Measurements from ENCODE around the gene DAPK1. TPM values are rescaled to one million over a fixed set of nuclear protein-coding genes. Genes with fewer than 3 reads are reported as not detected.

DAPK1 gene
- total RNA-seq, 1 donor from 2014 or later, result 29.5 TPM

DNA sequence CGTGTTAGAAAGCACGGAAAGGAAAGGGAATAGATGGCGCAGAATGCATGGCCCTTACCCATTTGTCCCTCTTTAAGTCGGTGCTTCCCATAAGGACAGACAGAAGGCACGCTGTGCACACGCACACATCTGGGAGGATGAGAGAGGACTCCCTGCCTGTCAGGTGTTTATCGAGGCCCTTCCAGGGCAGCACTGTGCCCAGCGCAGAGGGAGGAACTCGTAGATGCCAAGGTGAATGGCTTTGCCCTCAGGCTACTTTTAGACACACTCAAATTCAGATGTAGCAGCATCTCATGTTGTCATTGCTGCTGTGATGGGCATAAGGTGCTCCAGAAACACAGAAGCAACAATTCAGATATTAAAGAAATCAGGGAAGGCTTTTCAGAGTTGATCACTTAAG lies 158.1 kb downstream of the DAPK1 start:
- no peak overlapping the region for H3K27ac Mint-ChIP-seq
- H3K36me3 Mint-ChIP-seq, result peaks cover 33% of the 10 kb centered on the region
- H3K36me3 ChIP-seq, result no peaks in the 10 kb centered on the region

GRCh38 chr9:87656485-87656884 lies 158.8 kb downstream of the DAPK1 start:
- Histone ChIP-seq H3K4me3 (no peak overlapping the region), H4K20me1 (ENCODE audit: low read depth) (no peaks in the 10 kb centered on the region), H3K27ac (no peak overlapping the region), H3F3A (ENCODE audit: low read depth) (no peaks in the 10 kb centered on the region), H3K79me2 (ENCODE audit: low read depth) (no peaks in the 10 kb centered on the region), H2AFZ (replicated peaks) (no peak overlapping the region), H3K4me1 (no peaks in the 10 kb centered on the region), H3K9ac (no peak overlapping the region), H3K4me2 (no peak overlapping the region), H3K9me3 (ENCODE audit: low read depth) (no peaks in the 10 kb centered on the region), H3K27me3 (no peaks in the 10 kb centered on the region), H3K36me3 (no peaks in the 10 kb centered on the region)
- TF ChIP-seq CTCF (IDR thresholded peaks at IDR 0.05), result no peak
- TF ChIP-seq EZH2phosphoT487 (IDR thresholded peaks at IDR 0.05), result no peak
- no peak for TF ChIP-seq EZH2 (IDR thresholded peaks at IDR 0.05)
- peaks cover under 1% of the 10 kb centered on the region for H3K27me3 Mint-ChIP-seq (ENCODE audit: insufficient read depth, low read depth)
- peaks cover 21% of the 10 kb centered on the region for H3K4me1 Mint-ChIP-seq
- no peaks in the 10 kb centered on the region for H3K9me3 Mint-ChIP-seq
- peaks cover 35% of the 10 kb centered on the region for H3K36me3 Mint-ChIP-seq
- no peak overlapping the region for H3K27ac Mint-ChIP-seq
- no peak for DNase-seq (ENCODE audit: low spot score)
- no peak overlapping the region for H3K4me3 Mint-ChIP-seq

More for the DNA sequence above, 158.1 kb downstream of the DAPK1 start:
- Mint-ChIP-seq H3K27me3 (ENCODE audit: insufficient read depth, low read depth) (no peaks in the 10 kb centered on the region), H3K4me1 (peaks cover 21% of the 10 kb centered on the region), H3K9me3 (no peaks in the 10 kb centered on the region), H3K4me3 (no peak overlapping the region)
- H3K9me3 ChIP-seq (ENCODE audit: low read depth), result no peaks in the 10 kb centered on the region
- DNase-seq (ENCODE audit: low spot score), result no peak
- TF ChIP-seq EZH2 (IDR thresholded peaks at IDR 0.05) (no peak), EZH2phosphoT487 (IDR thresholded peaks at IDR 0.05) (no peak), CTCF (IDR thresholded peaks at IDR 0.05) (no peak)
- H3K79me2 ChIP-seq (ENCODE audit: low read depth), result no peaks in the 10 kb centered on the region
- no peak overlapping the region for H2AFZ ChIP-seq (replicated peaks)
- no peaks in the 10 kb centered on the region for H3K27me3 ChIP-seq
- H3F3A ChIP-seq (ENCODE audit: low read depth), result no peaks in the 10 kb centered on the region
- no peak overlapping the region for H3K9ac ChIP-seq
- no peak overlapping the region for H3K4me2 ChIP-seq
- no peaks in the 10 kb centered on the region for H3K4me1 ChIP-seq
- no peak overlapping the region for H3K4me3 ChIP-seq
- no peaks in the 10 kb centered on the region for H4K20me1 ChIP-seq (ENCODE audit: low read depth)
- H3K27ac ChIP-seq, result no peak overlapping the region

DNA sequence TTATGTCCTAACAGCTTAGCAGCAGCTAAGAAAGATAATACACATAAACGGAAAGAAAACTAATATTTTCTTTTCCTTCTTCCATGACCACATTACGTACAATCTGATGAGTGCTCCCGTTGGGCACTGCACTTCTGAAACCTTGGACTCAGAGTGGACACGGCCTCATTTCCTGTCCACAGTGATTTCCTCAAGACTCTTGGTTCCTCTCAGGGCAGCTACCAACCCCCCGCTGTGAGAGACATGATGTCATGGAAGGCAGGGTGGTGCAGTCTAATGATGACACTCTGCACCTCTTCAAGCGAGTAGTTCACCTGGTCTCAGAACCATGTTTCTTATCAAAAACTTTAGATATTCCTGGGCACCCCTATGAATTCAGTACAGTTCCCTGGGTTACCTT lies 159.5 kb downstream of the DAPK1 start:
- H3K4me1 ChIP-seq, result no peaks in the 10 kb centered on the region
- no peak for TF ChIP-seq EZH2 (IDR thresholded peaks at IDR 0.05)
- no peak for TF ChIP-seq EZH2phosphoT487 (IDR thresholded peaks at IDR 0.05)
- TF ChIP-seq CTCF (IDR thresholded peaks at IDR 0.05), result no peak
- DNase-seq (ENCODE audit: low spot score), result no peak
- Mint-ChIP-seq H3K27ac (no peak overlapping the region), H3K27me3 (ENCODE audit: insufficient read depth, low read depth) (peaks cover 2% of the 10 kb centered on the region), H3K9me3 (no peaks in the 10 kb centered on the region), H3K4me1 (peaks cover 21% of the 10 kb centered on the region), H3K36me3 (peaks cover 37% of the 10 kb centered on the region), H3K4me3 (no peak overlapping the region)
- no peaks in the 10 kb centered on the region for H4K20me1 ChIP-seq (ENCODE audit: low read depth)
- no peak overlapping the region for H2AFZ ChIP-seq (replicated peaks)
- H3K79me2 ChIP-seq (ENCODE audit: low read depth), result no peaks in the 10 kb centered on the region
- H3K27ac ChIP-seq, result no peak overlapping the region
- no peaks in the 10 kb centered on the region for H3F3A ChIP-seq (ENCODE audit: low read depth)
- no peak overlapping the region for H3K4me3 ChIP-seq
- H3K36me3 ChIP-seq, result no peaks in the 10 kb centered on the region
- no peaks in the 10 kb centered on the region for H3K9me3 ChIP-seq (ENCODE audit: low read depth)
- no peak overlapping the region for H3K9ac ChIP-seq
- H3K27me3 ChIP-seq, result no peaks in the 10 kb centered on the region
- no peak overlapping the region for H3K4me2 ChIP-seq

Measured in neural progenitor cell (in vitro differentiated cells).